Panc1 (cell line): Measurements from ENCODE around the gene METTL23. TPM values are rescaled to one million over a fixed set of nuclear protein-coding genes. Genes with fewer than 3 reads are reported as not detected.

Experiments
- ATAC-seq: fragments of 200-7000 bp; cut with Tn5 transposase; 2 replicates; pipeline ENCODE4 v1.9.1; 2020; ENCODE audit warnings: mild to moderate bottlenecking, moderate library complexity
- BruUV-seq: library from RNA; stranded (reverse); fragments of 400-500 nt; replicated peaks from 2 replicates; lab custom pipeline; 2021; lab: Mats Ljungman, UMichigan
- CTCF ChIA-PET: fragments of 300-600 bp; sonication (Branson Sonifier 250); formaldehyde crosslinking; loops from one replicate; lab custom pipeline; 2022; ENCODE audit warnings: antibody characterized with exemption; lab: Charles Lee
- POLR2A ChIA-PET: fragments of 300-600 bp; sonication (Branson Sonifier 250); formaldehyde crosslinking; loops from one replicate; lab custom pipeline; 2022; ENCODE audit warnings: antibody characterized with exemption; lab: Charles Lee
- DNase-seq: peaks from one replicate; pipeline ENCODE4 v3.0.0-alpha.2; 2010; ENCODE audit warnings: low read depth, low spot score
- H3K27ac ChIP-seq: 2 replicates; pipeline ENCODE4 v1.5.1; 2011; ENCODE audit warnings: mild to moderate bottlenecking, low read length, inconsistent platforms
- H3K27me3 ChIP-seq: fragments of 200-500 bp; sonication (Bioruptor generic); 2 replicates; pipeline ENCODE4 v1.6.0; 2014; ENCODE audit warnings: low read length, inconsistent platforms; ENCODE audit not compliant: control insufficient read depth, insufficient read depth
- H3K36me3 ChIP-seq: fragments of 200-500 bp; sonication (Bioruptor generic); 2 replicates; pipeline ENCODE4 v1.5.1; 2014; ENCODE audit warnings: inconsistent platforms, mild to moderate bottlenecking, low read length, moderate library complexity; ENCODE audit not compliant: control insufficient read depth, insufficient read depth
- H3K4me1 ChIP-seq: 2 replicates; pipeline ENCODE4 v1.5.1; 2011; ENCODE audit warnings: inconsistent platforms, mild to moderate bottlenecking, low read length, moderate library complexity; ENCODE audit not compliant: control insufficient read depth, insufficient read depth
- H3K4me3 ChIP-seq, 2 experiments: 2 replicates each; pipeline ENCODE4 v1.5.1; 2011 to 2012; ENCODE audit warnings: low read depth in 2 of 2, low read length in 2 of 2, mild to moderate bottlenecking in 2 of 2, inconsistent platforms in 1 of 2, moderate library complexity in 1 of 2
- H3K9me3 ChIP-seq: fragments of 200-500 bp; sonication (Bioruptor generic); 2 replicates; pipeline ENCODE4 v1.5.1; 2014; ENCODE audit warnings: low read depth, mild to moderate bottlenecking, inconsistent platforms, low read length, moderate library complexity; ENCODE audit not compliant: control insufficient read depth, insufficient read depth
- POLR2AphosphoS5 ChIP-seq: IDR thresholded peaks from 2 replicates; pipeline ENCODE4 v1.6.1; 2012; ENCODE audit warnings: mild to moderate bottlenecking, low read depth, low read length, moderate library complexity
- SIN3A ChIP-seq: IDR thresholded peaks from 2 replicates; pipeline ENCODE4 v1.6.1; 2012; ENCODE audit warnings: low read depth, mild to moderate bottlenecking, low read length, moderate library complexity, borderline replicate concordance; ENCODE audit not compliant: insufficient read depth
- TCF7L2 ChIP-seq: IDR thresholded peaks from 2 replicates; pipeline ENCODE4 v1.6.1; 2011; ENCODE audit warnings: mild to moderate bottlenecking, low read depth, low read length, inconsistent platforms
- in situ Hi-C: cut with HindIII; loops from 2 replicates; pipeline ENCODE4 v1.10.0; 2016; ENCODE audit warnings: low sequenced_read_pairs, low pct_unique_long_range_greater_than_20kb
- intact Hi-C: fragments of 100-400 bp; cut with micrococcal nuclease; formaldehyde crosslinking; loops from one replicate; pipeline ENCODE4 v1.10.0; 2022; ENCODE audit not compliant: unreplicated experiment
- total RNA-seq: library from RNA; stranded (reverse); gene quantifications from one replicate; pipeline ENCODE4 v1.2.1, GENCODE V29; 2021; ENCODE audit not compliant: unreplicated experiment
- TF ChIP-seq, protein P1 (sequence below), 2 experiments: IDR thresholded peaks; 2 replicates each; pipeline ENCODE4 v1.6.1; 2011 to 2012; ENCODE audit warnings: low read depth in 2 of 2, control low read depth in 1 of 2, low read length in 1 of 2, mild to moderate bottlenecking in 1 of 2, moderate library complexity in 1 of 2; ENCODE audit not compliant: insufficient read depth in 1 of 2
- TF ChIP-seq, protein P2 (sequence below): fragments of 450-650 bp; IDR thresholded peaks from 2 replicates; pipeline ENCODE4 v1.5.1; 2017; ENCODE audit warnings: mild to moderate bottlenecking

METTL23 gene
- total RNA-seq, 1 experiment from 2014 or later, result 42.8 TPM

DNA sequence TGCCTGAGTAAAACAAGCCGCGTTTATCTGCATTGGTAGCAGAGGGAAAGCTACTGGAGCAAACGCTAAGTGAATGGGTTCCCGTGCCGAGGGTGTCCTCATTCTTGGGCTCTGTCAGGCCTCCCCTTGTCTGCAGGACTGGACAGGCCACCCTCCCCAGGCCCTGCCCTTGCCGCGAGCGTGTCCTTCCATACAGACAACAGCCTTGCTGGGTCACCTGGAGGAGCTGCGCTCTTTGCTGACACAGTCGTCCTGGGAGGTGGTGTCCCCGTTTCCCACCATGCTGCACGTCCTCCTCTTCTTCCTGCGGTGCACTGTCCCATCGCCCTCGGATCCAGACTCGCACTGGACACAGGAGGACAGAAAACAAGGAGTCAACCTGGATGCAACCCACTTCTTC is 8.1 kb upstream of the METTL23 start:
- Histone ChIP-seq H3K4me1 (0 out of 2 replicates have a peak, but pooled peaks cover 2% of the 10 kb centered on the region), H3K27me3 (no peaks in the 10 kb centered on the region), H3K9me3 (no peaks in the 10 kb centered on the region), H3K27ac (no peak overlapping the region), H3K4me3 (no peak overlapping the region), H3K36me3 (peaks cover 26% of the 10 kb centered on the region)
- intact Hi-C loops (no loop called here), in situ Hi-C loops (no loop called here)
- DNase-seq, result no peak
- BruUV-seq, result no TSS peak
- TF ChIP-seq POLR2AphosphoS5 (no peak), TCF7L2 (no peak), SIN3A (no peak)
- TF ChIP-seq, protein P1, sequence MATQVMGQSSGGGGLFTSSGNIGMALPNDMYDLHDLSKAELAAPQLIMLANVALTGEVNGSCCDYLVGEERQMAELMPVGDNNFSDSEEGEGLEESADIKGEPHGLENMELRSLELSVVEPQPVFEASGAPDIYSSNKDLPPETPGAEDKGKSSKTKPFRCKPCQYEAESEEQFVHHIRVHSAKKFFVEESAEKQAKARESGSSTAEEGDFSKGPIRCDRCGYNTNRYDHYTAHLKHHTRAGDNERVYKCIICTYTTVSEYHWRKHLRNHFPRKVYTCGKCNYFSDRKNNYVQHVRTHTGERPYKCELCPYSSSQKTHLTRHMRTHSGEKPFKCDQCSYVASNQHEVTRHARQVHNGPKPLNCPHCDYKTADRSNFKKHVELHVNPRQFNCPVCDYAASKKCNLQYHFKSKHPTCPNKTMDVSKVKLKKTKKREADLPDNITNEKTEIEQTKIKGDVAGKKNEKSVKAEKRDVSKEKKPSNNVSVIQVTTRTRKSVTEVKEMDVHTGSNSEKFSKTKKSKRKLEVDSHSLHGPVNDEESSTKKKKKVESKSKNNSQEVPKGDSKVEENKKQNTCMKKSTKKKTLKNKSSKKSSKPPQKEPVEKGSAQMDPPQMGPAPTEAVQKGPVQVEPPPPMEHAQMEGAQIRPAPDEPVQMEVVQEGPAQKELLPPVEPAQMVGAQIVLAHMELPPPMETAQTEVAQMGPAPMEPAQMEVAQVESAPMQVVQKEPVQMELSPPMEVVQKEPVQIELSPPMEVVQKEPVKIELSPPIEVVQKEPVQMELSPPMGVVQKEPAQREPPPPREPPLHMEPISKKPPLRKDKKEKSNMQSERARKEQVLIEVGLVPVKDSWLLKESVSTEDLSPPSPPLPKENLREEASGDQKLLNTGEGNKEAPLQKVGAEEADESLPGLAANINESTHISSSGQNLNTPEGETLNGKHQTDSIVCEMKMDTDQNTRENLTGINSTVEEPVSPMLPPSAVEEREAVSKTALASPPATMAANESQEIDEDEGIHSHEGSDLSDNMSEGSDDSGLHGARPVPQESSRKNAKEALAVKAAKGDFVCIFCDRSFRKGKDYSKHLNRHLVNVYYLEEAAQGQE (IDR thresholded peaks at IDR 0.05; ENCODE audit: insufficient read depth in 1 of 2, low read depth in 2 of 2, low read length in 1 of 2), result no peak
- TF ChIP-seq, protein P2, sequence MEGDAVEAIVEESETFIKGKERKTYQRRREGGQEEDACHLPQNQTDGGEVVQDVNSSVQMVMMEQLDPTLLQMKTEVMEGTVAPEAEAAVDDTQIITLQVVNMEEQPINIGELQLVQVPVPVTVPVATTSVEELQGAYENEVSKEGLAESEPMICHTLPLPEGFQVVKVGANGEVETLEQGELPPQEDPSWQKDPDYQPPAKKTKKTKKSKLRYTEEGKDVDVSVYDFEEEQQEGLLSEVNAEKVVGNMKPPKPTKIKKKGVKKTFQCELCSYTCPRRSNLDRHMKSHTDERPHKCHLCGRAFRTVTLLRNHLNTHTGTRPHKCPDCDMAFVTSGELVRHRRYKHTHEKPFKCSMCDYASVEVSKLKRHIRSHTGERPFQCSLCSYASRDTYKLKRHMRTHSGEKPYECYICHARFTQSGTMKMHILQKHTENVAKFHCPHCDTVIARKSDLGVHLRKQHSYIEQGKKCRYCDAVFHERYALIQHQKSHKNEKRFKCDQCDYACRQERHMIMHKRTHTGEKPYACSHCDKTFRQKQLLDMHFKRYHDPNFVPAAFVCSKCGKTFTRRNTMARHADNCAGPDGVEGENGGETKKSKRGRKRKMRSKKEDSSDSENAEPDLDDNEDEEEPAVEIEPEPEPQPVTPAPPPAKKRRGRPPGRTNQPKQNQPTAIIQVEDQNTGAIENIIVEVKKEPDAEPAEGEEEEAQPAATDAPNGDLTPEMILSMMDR, result no peak
- ChIA-PET POLR2A (no interaction called here), CTCF (interaction anchor here (0.5 kb wide), 1 partner anchor 9 kb away, joined by 5 read pairs; no protein-coding TSS in a partner anchor)
- no peak for ATAC-seq

DNA sequence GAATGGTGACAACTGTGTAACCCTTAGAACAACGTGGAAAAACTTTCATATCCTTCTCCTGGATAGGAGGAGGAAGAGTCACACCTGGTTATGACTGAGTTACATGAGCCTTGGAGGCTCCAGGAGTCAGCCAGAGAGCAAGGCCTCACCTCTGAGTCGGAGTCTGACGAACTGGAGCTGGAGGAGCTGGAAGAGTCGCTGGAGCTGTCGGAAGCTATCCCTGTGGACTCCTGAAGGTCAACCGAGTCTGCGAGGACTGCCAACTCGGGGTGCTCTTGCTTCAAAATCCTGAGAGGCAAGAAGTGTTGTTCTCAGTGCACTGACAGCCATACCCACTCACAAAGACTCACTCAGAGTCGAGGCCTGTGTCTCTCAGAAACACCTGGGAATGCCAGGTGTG is 6.4 kb upstream of the METTL23 start:
- H3K4me1 ChIP-seq, result 0 out of 2 replicates have a peak, but pooled peaks cover 2% of the 10 kb centered on the region
- ChIA-PET POLR2A (no interaction called here), CTCF (no interaction called here)
- no peak for DNase-seq
- H3K27me3 ChIP-seq, result no peaks in the 10 kb centered on the region
- intact Hi-C loops (no loop called here), in situ Hi-C loops (no loop called here)
- BruUV-seq, result no TSS peak
- H3K27ac ChIP-seq, result no peak overlapping the region
- no peak overlapping the region for H3K4me3 ChIP-seq
- no peaks in the 10 kb centered on the region for H3K9me3 ChIP-seq
- TF ChIP-seq POLR2AphosphoS5 (no peak), SIN3A (no peak)
- TF ChIP-seq, protein P1 (IDR thresholded peaks at IDR 0.05; ENCODE audit: insufficient read depth in 1 of 2, low read depth in 2 of 2, low read length in 1 of 2), result no peak
- H3K36me3 ChIP-seq, result peaks cover 28% of the 10 kb centered on the region
- ATAC-seq, result no peak
